NCI-H774 (cell line): ENCODE measurements around the gene ARPC4.
A peak's percentile ranks its signal among the peaks of the same experiment; 100 is the strongest.

Experiments used
- DNase-seq: peaks from one replicate; lab custom pipeline; 2025; lab: John Stamatoyannopoulos, UW

The ARPC4 gene

GRCh38 chr3:9792405-9793160 is at the start of gene ARPC4, which contains the start of gene TADA3:
Gene ARPC4 (plus strand): TSS chr3:9793082. CDS start chr3:9793122, 40 bp downstream.
Gene TADA3 (minus strand): TSS chr3:9792473. CDS start chr3:9791466, 1,007 bp downstream.
- peak; percentile 89 for DNase-seq

GRCh38 chr3:9743548-9743947 is 49.3 kb upstream of the ARPC4 start:
- no peak for DNase-seq

- DNase-seq = no peak
These were observed 48.7 kb upstream of the ARPC4 start for GRCh38 chr3:9744162-9744561.

GRCh38 chr3:9745521-9745920 is 47.4 kb upstream of the ARPC4 start:
- no peak for DNase-seq

GRCh38 chr3:9746330-9746729 is 46.6 kb upstream of the ARPC4 start:
- no peak for DNase-seq

GRCh38 chr3:9747267-9747666 is 45.6 kb upstream of the ARPC4 start:
- no peak for DNase-seq

- DNase-seq = no peak
These were observed 44.9 kb upstream of the ARPC4 start for GRCh38 chr3:9748031-9748430.

GRCh38 chr3:9749296-9749644 is 43.6 kb upstream of the ARPC4 start:
- DNase-seq = no peak

- DNase-seq = peak; percentile 96
These were observed 43.0 kb upstream of the ARPC4 start, which contains the start of gene OGG1 for GRCh38 chr3:9749645-9750555. Gene OGG1 (plus strand): TSS chr3:9749952. CDS start chr3:9750287, 335 bp downstream.

- DNase-seq = no peak
These were observed 42.1 kb upstream of the ARPC4 start for GRCh38 chr3:9750556-9751411.

- no peak for DNase-seq
These were observed 38.2 kb upstream of the ARPC4 start for GRCh38 chr3:9754678-9755077.

- no peak for DNase-seq
These were observed 35.5 kb upstream of the ARPC4 start for GRCh38 chr3:9757427-9757826.

- DNase-seq = no peak
These were observed 31.9 kb upstream of the ARPC4 start for GRCh38 chr3:9760779-9761505.

- no peak for DNase-seq
These were observed 31.0 kb upstream of the ARPC4 start for GRCh38 chr3:9761919-9762318.

GRCh38 chr3:9762871-9763270 is 30.0 kb upstream of the ARPC4 start:
- DNase-seq = no peak

GRCh38 chr3:9765865-9766264 is 27.0 kb upstream of the ARPC4 start:
- DNase-seq = no peak

GRCh38 chr3:9767418-9767817 is 25.5 kb upstream of the ARPC4 start:
- DNase-seq = no peak

- no peak for DNase-seq
These were observed 24.6 kb upstream of the ARPC4 start for GRCh38 chr3:9768141-9768775.

- DNase-seq = no peak
These were observed 23.9 kb upstream of the ARPC4 start for GRCh38 chr3:9769012-9769411.

- DNase-seq = peak; percentile 52
These were observed 23.2 kb upstream of the ARPC4 start, which contains the start of gene CAMK1 for GRCh38 chr3:9769426-9770275. Gene CAMK1 (minus strand): TSS chr3:9769947. CDS start chr3:9767749, 2,198 bp downstream.
